Activated CD8-positive, alpha-beta T cell treated with anti-CD3 and anti-CD28 coated beads for 36 hours (primary cell): ENCODE data around the gene VSTM5. TPM values are rescaled to one million over a fixed set of nuclear protein-coding genes. Genes with fewer than 3 reads are reported as not detected.
A peak's percentile ranks its signal among the peaks of the same experiment; 100 is the strongest.

Source experiments
- ATAC-seq: fragments of 200-7000 bp; cut with Tn5 transposase; one replicate; pipeline ENCODE4 v1.10.0; 2021; ENCODE audit warnings: mild to moderate bottlenecking, moderate library complexity
- CTCF ChIA-PET: fragments of 350-600 bp; sonication (Branson Sonifier 250); formaldehyde crosslinking; loops from one replicate; lab custom pipeline; 2021; ENCODE audit warnings: antibody characterized with exemption; lab: Charles Lee
- POLR2A ChIA-PET: fragments of 350-600 bp; sonication (Branson Sonifier 250); formaldehyde crosslinking; loops from one replicate; lab custom pipeline; 2021; ENCODE audit warnings: antibody characterized with exemption; lab: Charles Lee
- DNase-seq: peaks from one replicate; pipeline ENCODE4 v3.0.0-alpha.2; 2020
- H3K27ac Mint-ChIP-seq: one replicate; pipeline ENCODE4 v1.8.0; 2021; ENCODE audit warnings: mild to moderate bottlenecking, mixed read lengths
- H3K27me3 Mint-ChIP-seq: one replicate; pipeline ENCODE4 v1.8.0; 2021; ENCODE audit warnings: mixed read lengths
- H3K36me3 Mint-ChIP-seq: one replicate; pipeline ENCODE4 v1.8.0; 2021; ENCODE audit warnings: low read depth, mixed read lengths
- H3K4me1 Mint-ChIP-seq: one replicate; pipeline ENCODE4 v1.8.0; 2021; ENCODE audit warnings: low read depth, mixed read lengths
- H3K4me3 Mint-ChIP-seq: one replicate; pipeline ENCODE4 v1.8.0; 2021; ENCODE audit warnings: mild to moderate bottlenecking, moderate library complexity, mixed read lengths
- H3K9me3 Mint-ChIP-seq: one replicate; pipeline ENCODE4 v1.8.0; 2021; ENCODE audit warnings: mixed read lengths
- CTCF ChIP-seq: fragments of 200-600 bp; IDR thresholded peaks from one replicate; pipeline ENCODE4 v1.8.0; 2022; ENCODE audit warnings: antibody characterized with exemption, mild to moderate bottlenecking
- intact Hi-C: fragments of 100-400 bp; cut with micrococcal nuclease; formaldehyde crosslinking; loops from one replicate; pipeline ENCODE4 v1.10.0; 2022
- total RNA-seq, 2 experiments: library from RNA; stranded (reverse); gene quantifications; one replicate each; pipeline ENCODE4 v1.2.3, GENCODE V29; 2021

The VSTM5 gene
- total RNA-seq, 2 experiments from 2014 or later: not detected

- POLR2A ChIA-PET: no interaction called here
- Mint-ChIP-seq H3K36me3 (no peaks in the 10 kb centered on the region), H3K27ac (no peak overlapping the region), H3K27me3 (peaks cover 15% of the 10 kb centered on the region), H3K4me3 (no peak overlapping the region), H3K4me1 (no peaks in the 10 kb centered on the region), H3K9me3 (no peaks in the 10 kb centered on the region)
- ATAC-seq: peak; percentile 42
- CTCF ChIA-PET: interaction anchor here (0.7 to 1.7 kb wide), 3 partner anchors 9 to 13 kb away, joined by 3 to 4 read pairs (median 3); no protein-coding TSS in a partner anchor
- no peak for TF ChIP-seq CTCF
- DNase-seq: no peak
- intact Hi-C loops: no loop called here
Observed at GRCh38 chr11:93849751-93850593, 446 bp downstream of the VSTM5 start.

GRCh38 chr11:93849201-93849600, 1.2 kb downstream of the VSTM5 start:
- DNase-seq (no peak), ATAC-seq (no peak)
- TF ChIP-seq CTCF: no peak
- intact Hi-C loops: no loop called here
- Mint-ChIP-seq H3K27me3 (peaks cover 15% of the 10 kb centered on the region), H3K4me3 (no peak overlapping the region), H3K27ac (no peak overlapping the region), H3K9me3 (no peaks in the 10 kb centered on the region), H3K4me1 (no peaks in the 10 kb centered on the region), H3K36me3 (no peaks in the 10 kb centered on the region)
- ChIA-PET CTCF (interaction anchor here (1.7 kb wide), 1 partner anchor 10 kb away, joined by 4 read pairs; no protein-coding TSS in a partner anchor), POLR2A (no interaction called here)

- Mint-ChIP-seq H3K9me3 (no peaks in the 10 kb centered on the region), H3K36me3 (no peaks in the 10 kb centered on the region), H3K27ac (no peak overlapping the region), H3K4me1 (no peaks in the 10 kb centered on the region), H3K4me3 (no peak overlapping the region), H3K27me3 (peaks cover 10% of the 10 kb centered on the region)
- no peak for TF ChIP-seq CTCF
- POLR2A ChIA-PET: interaction anchor here (0.7 kb wide), 1 partner anchor 16 kb away, joined by 4 read pairs; no protein-coding TSS in a partner anchor
- ATAC-seq (no peak), DNase-seq (no peak)
- CTCF ChIA-PET: no interaction called here
- intact Hi-C loops: no loop called here
Observed at GRCh38 chr11:93846411-93846810, 4.0 kb downstream of the VSTM5 start.

GRCh38 chr11:93845181-93846092, 5.0 kb downstream of the VSTM5 start:
- no peak for TF ChIP-seq CTCF
- intact Hi-C loops: no loop called here
- Mint-ChIP-seq H3K36me3 (no peaks in the 10 kb centered on the region), H3K27ac (no peak overlapping the region), H3K9me3 (no peaks in the 10 kb centered on the region), H3K4me3 (no peak overlapping the region), H3K27me3 (peaks cover 8% of the 10 kb centered on the region), H3K4me1 (no peaks in the 10 kb centered on the region)
- POLR2A ChIA-PET: no interaction called here
- DNase-seq: no peak
- no peak for ATAC-seq
- CTCF ChIA-PET: no interaction called here
